Measurements from ENCODE around the gene NAV2. TPM values are rescaled to one million over a fixed set of nuclear protein-coding genes. Genes with fewer than 3 reads are reported as not detected.

Gene NAV2
- total RNA-seq, 1 experiment from 2014 or later = 23.3 TPM

- Histone ChIP-seq H3K79me2 (ENCODE audit: low read depth) (no peaks in the 10 kb centered on the region), H3K9me2 (ENCODE audit: insufficient read depth) (no peaks in the 10 kb centered on the region), H4K20me1 (ENCODE audit: insufficient read depth) (no peaks in the 10 kb centered on the region), H3K36me3 (ENCODE audit: low read depth) (no peaks in the 10 kb centered on the region), H3K9me3 (ENCODE audit: insufficient read depth, low read depth) (no peaks in the 10 kb centered on the region), H3K4me2 (0 out of 2 replicates have a peak overlapping the region, but pooled peaks have one; percentile 21), H3K27ac (peak overlapping the region; percentile 25), H3K4me1 (replicated peaks; ENCODE audit: insufficient read depth) (peaks cover 40% of the 10 kb centered on the region), H2AFZ (no peak overlapping the region; the same call in 1 of the 2 replicates), H3K27me3 (ENCODE audit: insufficient read depth, low read depth) (no peaks in the 10 kb centered on the region), H3K4me3 (no peak overlapping the region), H3F3A (ENCODE audit: insufficient read depth, low read depth) (no peaks in the 10 kb centered on the region; the same call in 1 of the 2 replicates)
- TF ChIP-seq CTCF (conservative IDR thresholded peaks at IDR 0.05) = no peak
- no peak for TF ChIP-seq EZH2 (IDR thresholded peaks at IDR 0.05; ENCODE audit: low read depth)
- no peak for DNase-seq
- no TSS peak for BruUV-seq (replicated peaks)
- ChIA-PET POLR2A (ENCODE audit: unreplicated experiment) (no interaction called here), CTCF (no interaction called here)
- intact Hi-C loops (cut with micrococcal nuclease; ENCODE audit: unreplicated experiment) = no loop called here
Observed at GRCh38 chr11:19674836-19675235, 37.8 kb upstream of the NAV2 start.

- intact Hi-C loops (cut with micrococcal nuclease; ENCODE audit: unreplicated experiment) = no loop called here
- CTCF ChIA-PET = no interaction called here
- Histone ChIP-seq H3F3A (ENCODE audit: insufficient read depth, low read depth) (peaks cover under 1% of the 10 kb centered on the region; the same call in 1 of the 2 replicates), H3K4me1 (replicated peaks; ENCODE audit: insufficient read depth) (peaks cover 43% of the 10 kb centered on the region), H3K4me2 (0 out of 2 replicates have a peak overlapping the region, but pooled peaks have one; percentile 21), H4K20me1 (ENCODE audit: insufficient read depth) (no peaks in the 10 kb centered on the region), H3K4me3 (no peak overlapping the region), H3K36me3 (ENCODE audit: low read depth) (no peaks in the 10 kb centered on the region), H3K9me3 (ENCODE audit: insufficient read depth, low read depth) (no peaks in the 10 kb centered on the region), H3K27ac (no peak overlapping the region), H3K9me2 (ENCODE audit: insufficient read depth) (no peaks in the 10 kb centered on the region), H3K79me2 (ENCODE audit: low read depth) (no peaks in the 10 kb centered on the region), H3K27me3 (ENCODE audit: insufficient read depth, low read depth) (no peaks in the 10 kb centered on the region), H2AFZ (no peak overlapping the region)
- POLR2A ChIA-PET (ENCODE audit: unreplicated experiment) = no interaction called here
- DNase-seq = peak in 1 of 2 experiments; percentile 82
- TF ChIP-seq EZH2 (IDR thresholded peaks at IDR 0.05; ENCODE audit: low read depth) = no peak
- no peak for TF ChIP-seq CTCF (conservative IDR thresholded peaks at IDR 0.05)
- BruUV-seq (replicated peaks) = no TSS peak
Observed at GRCh38 chr11:19675397-19675796, 37.2 kb upstream of the NAV2 start.

- Histone ChIP-seq H4K20me1 (ENCODE audit: insufficient read depth) (no peaks in the 10 kb centered on the region), H2AFZ (no peak overlapping the region), H3F3A (ENCODE audit: insufficient read depth, low read depth) (peaks cover 6% of the 10 kb centered on the region; the same call in 1 of the 2 replicates), H3K4me3 (no peak overlapping the region), H3K4me1 (replicated peaks; ENCODE audit: insufficient read depth) (peaks cover 44% of the 10 kb centered on the region), H3K36me3 (ENCODE audit: low read depth) (no peaks in the 10 kb centered on the region), H3K9me2 (ENCODE audit: insufficient read depth) (no peaks in the 10 kb centered on the region), H3K27ac (no peak overlapping the region), H3K4me2 (no peak overlapping the region), H3K79me2 (ENCODE audit: low read depth) (no peaks in the 10 kb centered on the region), H3K9me3 (ENCODE audit: insufficient read depth, low read depth) (no peaks in the 10 kb centered on the region), H3K27me3 (ENCODE audit: insufficient read depth, low read depth) (no peaks in the 10 kb centered on the region)
- TF ChIP-seq CTCF (conservative IDR thresholded peaks at IDR 0.05) (no peak), EZH2 (IDR thresholded peaks at IDR 0.05; ENCODE audit: low read depth) (no peak)
- DNase-seq = no peak
- POLR2A ChIA-PET (ENCODE audit: unreplicated experiment) = no interaction called here
- no TSS peak for BruUV-seq (replicated peaks)
- CTCF ChIA-PET = no interaction called here
- intact Hi-C loops (cut with micrococcal nuclease; ENCODE audit: unreplicated experiment) = no loop called here
Observed at GRCh38 chr11:19676475-19677380, 35.9 kb upstream of the NAV2 start.

All from PC-9 (cell line).